ENCODE measurements around the gene RALGPS2. TPM values are rescaled to one million over a fixed set of nuclear protein-coding genes. Genes with fewer than 3 reads are reported as not detected.

Gene RALGPS2
- total and polyA plus RNA-seq, 2 donors (not counting 1 experiment from before 2014, with no cell fraction given), result 59.6 to 251 TPM

GRCh38 chr1:178684542-178685000 is 40.5 kb upstream of the RALGPS2 start:
- no peak for DNase-seq
- no peaks in the 10 kb centered on the region for H3K79me2 ChIP-seq (ENCODE audit: control insufficient read depth, insufficient read depth, low read length)
- intact Hi-C loops (cut with micrococcal nuclease), result loop anchor here (5.0 kb wide), 1 partner anchor 33 kb away; no protein-coding TSS in a partner anchor
- H3K27me3 ChIP-seq (replicated peaks in 1 of 4; ENCODE audit: control extremely low read depth in 1 of 4, control insufficient read depth in 3 of 4, insufficient read depth in 4 of 4, low read length in 3 of 4), result no peaks in the 10 kb centered on the region
- peak; percentile 41 for ATAC-seq (ENCODE audit: low read depth)
- peak overlapping the region; percentile 24 for H3K4me2 ChIP-seq (replicated peaks; ENCODE audit: low read depth, low read length, poor library complexity, severe bottlenecking)
- WGBS (ENCODE audit: insufficient coverage), result no CpG with 5 or more reads among the region's 1 CpG
- H3K9me3 Mint-ChIP-seq (ENCODE audit: insufficient read depth), result peaks cover 2% of the 10 kb centered on the region
- no peaks in the 10 kb centered on the region for H3K36me3 ChIP-seq (replicated peaks in 1 of 2; ENCODE audit: control extremely low read depth in 1 of 2, control insufficient read depth in 1 of 2, extremely low read depth in 1 of 2, insufficient read depth in 2 of 2, low read length in 1 of 2)
- POLR2A ChIA-PET, result interaction anchor here (0.7 kb wide), 1 partner anchor 12 kb away, joined by 7 read pairs; no protein-coding TSS in a partner anchor
- H3K9me3 ChIP-seq (ENCODE audit: control extremely low read depth in 1 of 3, control insufficient read depth in 2 of 3, insufficient read depth in 1 of 3, low read length in 2 of 3), result no peaks in the 10 kb centered on the region
- no peak overlapping the region for H3K9ac ChIP-seq (ENCODE audit: low read length)
- H3K27ac ChIP-seq (ENCODE audit: low read length in 2 of 2), result peak overlapping the region in 1 of 2 donors; percentile 47
- no peaks in the 10 kb centered on the region for H4K20me1 ChIP-seq (ENCODE audit: control insufficient read depth, insufficient read depth, low read length, poor library complexity, severe bottlenecking)
- CTCF ChIA-PET, result interaction anchor here (0.7 to 2.5 kb wide), 6 partner anchors 10 to 142 kb away, joined by 3 to 11 read pairs (median 6); no protein-coding TSS in a partner anchor
- H3K27ac Mint-ChIP-seq, result peak overlapping the region; percentile 70
- H2AFZ ChIP-seq (ENCODE audit: insufficient read depth, low read depth, low read length, poor library complexity, severe bottlenecking), result no peak overlapping the region
- no peak for TF ChIP-seq EZH2 (IDR thresholded peaks at IDR 0.05; ENCODE audit: borderline replicate concordance, insufficient read depth, low read depth, low read length, poor library complexity, severe bottlenecking)
- TF ChIP-seq CTCF (IDR thresholded peaks at IDR 0.05), result no peak
- peaks cover 53% of the 10 kb centered on the region for H3K4me1 Mint-ChIP-seq
- H3K27me3 Mint-ChIP-seq, result no peaks in the 10 kb centered on the region
- no peak overlapping the region for H3K4me3 ChIP-seq (ENCODE audit: control extremely low read depth in 1 of 5, extremely low read depth in 1 of 5, insufficient read depth in 1 of 5, low read depth in 2 of 5, low read length in 4 of 5)
- peak overlapping the region; percentile 33 for H3K4me3 Mint-ChIP-seq
- H3K4me1 ChIP-seq (ENCODE audit: control insufficient read depth in 2 of 2, insufficient read depth in 2 of 2, low read length in 2 of 2), result peaks cover 27 to 40% of the 10 kb centered on the region in 2 donors

- Mint-ChIP-seq H3K9me3 (ENCODE audit: insufficient read depth) (no peaks in the 10 kb centered on the region), H3K4me1 (peaks cover 50% of the 10 kb centered on the region), H3K27ac (no peak overlapping the region), H3K4me3 (no peak overlapping the region), H3K27me3 (no peaks in the 10 kb centered on the region)
- Histone ChIP-seq H3K79me2 (ENCODE audit: control insufficient read depth, insufficient read depth, low read length) (no peaks in the 10 kb centered on the region), H3K36me3 (replicated peaks in 1 of 2; ENCODE audit: control extremely low read depth in 1 of 2, control insufficient read depth in 1 of 2, extremely low read depth in 1 of 2, insufficient read depth in 2 of 2, low read length in 1 of 2) (no peaks in the 10 kb centered on the region), H3K4me2 (replicated peaks; ENCODE audit: low read depth, low read length, poor library complexity, severe bottlenecking) (no peak overlapping the region), H3K4me3 (ENCODE audit: control extremely low read depth in 1 of 5, extremely low read depth in 1 of 5, insufficient read depth in 1 of 5, low read depth in 2 of 5, low read length in 4 of 5) (no peak overlapping the region), H3K27ac (ENCODE audit: low read length in 2 of 2) (no peak overlapping the region), H3K9me3 (ENCODE audit: control extremely low read depth in 1 of 3, control insufficient read depth in 2 of 3, insufficient read depth in 1 of 3, low read length in 2 of 3) (no peaks in the 10 kb centered on the region), H3K27me3 (replicated peaks in 1 of 4; ENCODE audit: control extremely low read depth in 1 of 4, control insufficient read depth in 3 of 4, insufficient read depth in 4 of 4, low read length in 3 of 4) (no peaks in the 10 kb centered on the region), H2AFZ (ENCODE audit: insufficient read depth, low read depth, low read length, poor library complexity, severe bottlenecking) (no peak overlapping the region), H3K4me1 (ENCODE audit: control insufficient read depth in 2 of 2, insufficient read depth in 2 of 2, low read length in 2 of 2) (peaks cover 27 to 37% of the 10 kb centered on the region in 2 donors), H4K20me1 (ENCODE audit: control insufficient read depth, insufficient read depth, low read length, poor library complexity, severe bottlenecking) (no peaks in the 10 kb centered on the region), H3K9ac (ENCODE audit: low read length) (no peak overlapping the region)
- POLR2A ChIA-PET, result interaction anchor here (0.7 kb wide), 1 partner anchor 12 kb away, joined by 3 read pairs; no protein-coding TSS in a partner anchor
- DNase-seq, result no peak
- CTCF ChIA-PET, result interaction anchor here (0.7 to 1.3 kb wide), 3 partner anchors 112 to 143 kb away, joined by 3 to 6 read pairs (median 3); no protein-coding TSS in a partner anchor
- TF ChIP-seq CTCF (IDR thresholded peaks at IDR 0.05) (no peak), EZH2 (IDR thresholded peaks at IDR 0.05; ENCODE audit: borderline replicate concordance, insufficient read depth, low read depth, low read length, poor library complexity, severe bottlenecking) (no peak)
- no CpG with 5 or more reads among the region's 1 CpG for WGBS (ENCODE audit: insufficient coverage)
- ATAC-seq (ENCODE audit: low read depth), result no peak
- intact Hi-C loops (cut with micrococcal nuclease), result no loop called here
Measured at GRCh38 chr1:178686407-178686806, 38.6 kb upstream of the RALGPS2 start.

All from B cell (primary cell).